Measurements from ENCODE around the gene ATAD3B. TPM values are rescaled to one million over a fixed set of nuclear protein-coding genes. Genes with fewer than 3 reads are reported as not detected.
"Not testable (repeated sequence)": the region's sequence is repeated elsewhere in the genome, so short reads cannot be mapped to it uniquely, and the experiment has no call there.

ATAD3B gene
- total RNA-seq, 6 donors from 2014 or later: 19.9 to 120 (median 26.9) TPM

GRCh38 chr1:1517973-1518620 is 46.5 kb downstream of the ATAD3B start:
- WGBS, 2 donors: 94 to 97% methylated on average over 12 to 22 of the region's 28 CpGs
- ATAC-seq (ENCODE audit: low FRiP score in 2 of 2) (no peak), DNase-seq (no peak)
- TF ChIP-seq POLR2A (IDR thresholded peaks at IDR 0.05) (no peak), POLR2AphosphoS5 (IDR thresholded peaks at IDR 0.05) (no peak), EP300 (IDR thresholded peaks at IDR 0.05) (no peak)
- TF ChIP-seq, protein P1, sequence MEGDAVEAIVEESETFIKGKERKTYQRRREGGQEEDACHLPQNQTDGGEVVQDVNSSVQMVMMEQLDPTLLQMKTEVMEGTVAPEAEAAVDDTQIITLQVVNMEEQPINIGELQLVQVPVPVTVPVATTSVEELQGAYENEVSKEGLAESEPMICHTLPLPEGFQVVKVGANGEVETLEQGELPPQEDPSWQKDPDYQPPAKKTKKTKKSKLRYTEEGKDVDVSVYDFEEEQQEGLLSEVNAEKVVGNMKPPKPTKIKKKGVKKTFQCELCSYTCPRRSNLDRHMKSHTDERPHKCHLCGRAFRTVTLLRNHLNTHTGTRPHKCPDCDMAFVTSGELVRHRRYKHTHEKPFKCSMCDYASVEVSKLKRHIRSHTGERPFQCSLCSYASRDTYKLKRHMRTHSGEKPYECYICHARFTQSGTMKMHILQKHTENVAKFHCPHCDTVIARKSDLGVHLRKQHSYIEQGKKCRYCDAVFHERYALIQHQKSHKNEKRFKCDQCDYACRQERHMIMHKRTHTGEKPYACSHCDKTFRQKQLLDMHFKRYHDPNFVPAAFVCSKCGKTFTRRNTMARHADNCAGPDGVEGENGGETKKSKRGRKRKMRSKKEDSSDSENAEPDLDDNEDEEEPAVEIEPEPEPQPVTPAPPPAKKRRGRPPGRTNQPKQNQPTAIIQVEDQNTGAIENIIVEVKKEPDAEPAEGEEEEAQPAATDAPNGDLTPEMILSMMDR (IDR thresholded peaks at IDR 0.05): no peak
- Histone ChIP-seq H3K27me3 (no peaks in the 10 kb centered on the region), H3K27ac (no peak overlapping the region), H3K9me3 (no peaks in the 10 kb centered on the region), H3K4me3 (no peak overlapping the region), H3K36me3 (peaks cover 0 to 43% (median 30%) of the 10 kb centered on the region in 4 donors), H3K4me1 (peaks cover 0 to 4% (median 2%) of the 10 kb centered on the region in 4 donors)

DNA sequence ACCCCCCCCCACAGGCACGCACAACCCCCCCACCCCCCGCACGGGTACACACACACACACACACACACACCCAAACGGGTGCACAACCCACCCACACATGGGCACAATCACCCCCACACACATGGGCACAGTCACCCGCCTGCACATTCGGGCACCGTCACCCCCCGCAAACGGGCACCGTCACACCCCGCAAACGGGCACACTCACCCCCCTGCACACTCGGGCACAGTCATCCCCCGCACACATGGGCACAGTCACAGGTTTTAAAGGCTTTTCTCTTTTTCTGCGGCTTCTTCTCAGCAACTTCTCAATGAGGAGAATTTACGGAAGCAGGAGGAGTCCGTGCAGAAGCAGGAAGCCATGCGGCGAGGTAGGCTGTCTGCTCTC is 47.0 kb downstream of the ATAD3B start:
- not testable (repeated sequence) for H3K4me3 ChIP-seq; H3K9me3 ChIP-seq; H3K27me3 ChIP-seq; ATAC-seq (ENCODE audit: low FRiP score in 2 of 2); H3K4me1 ChIP-seq; H3K27ac ChIP-seq; DNase-seq
- H3K36me3 ChIP-seq: peaks cover 0 to 48% (median 34%) of the 10 kb centered on the region in 4 donors
- WGBS, 2 donors: 95 to 97% methylated on average over 13 to 18 of the region's 19 CpGs

DNA sequence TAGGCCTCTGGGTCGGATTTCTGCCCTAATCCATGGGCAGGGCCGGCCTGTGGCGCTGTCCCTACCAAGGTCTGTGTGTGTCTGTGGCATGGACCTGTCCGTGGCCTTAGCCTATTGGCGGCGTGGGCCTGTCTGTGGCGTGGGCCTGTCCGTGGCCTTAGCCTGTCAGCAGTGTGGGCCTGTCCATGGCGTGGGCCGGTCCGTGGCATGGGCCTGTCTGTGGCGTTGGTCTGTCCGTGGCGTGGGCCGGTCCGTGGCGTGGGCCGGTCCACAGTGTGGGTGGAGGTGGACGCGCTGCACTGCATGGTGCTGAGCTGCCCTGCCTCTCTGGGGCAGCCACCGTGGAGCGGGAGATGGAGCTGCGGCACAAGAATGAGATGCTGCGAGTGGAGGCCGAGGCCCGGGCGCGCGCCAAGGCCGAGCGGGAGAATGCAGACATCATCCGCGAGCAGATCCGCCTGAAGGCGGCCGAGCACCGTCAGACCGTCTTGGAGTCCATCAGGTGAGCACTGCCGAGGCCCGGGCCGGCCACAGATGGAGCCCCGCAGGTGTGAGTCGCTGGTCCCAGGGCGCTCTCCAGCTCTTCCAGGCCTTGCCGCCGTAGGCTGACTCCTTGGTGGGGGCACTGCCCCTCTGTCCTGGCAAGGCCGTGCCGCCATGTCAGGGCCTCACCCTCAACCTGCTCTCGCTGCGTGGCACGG is 48.4 kb downstream of the ATAD3B start:
- H3K9me3 ChIP-seq, H3K4me1 ChIP-seq, H3K27ac ChIP-seq, H3K4me3 ChIP-seq, H3K27me3 ChIP-seq: not testable (repeated sequence)
- peaks cover 0 to 51% (median 37%) of the 10 kb centered on the region in 4 donors for H3K36me3 ChIP-seq
- DNase-seq: peak in 1 of 2 donors; percentile 87
- peak; percentile 17 to 38 for ATAC-seq (ENCODE audit: low FRiP score in 2 of 2)
- 95 to 98% methylated on average over 31 to 38 of the region's 51 CpGs for WGBS, 2 donors

DNA sequence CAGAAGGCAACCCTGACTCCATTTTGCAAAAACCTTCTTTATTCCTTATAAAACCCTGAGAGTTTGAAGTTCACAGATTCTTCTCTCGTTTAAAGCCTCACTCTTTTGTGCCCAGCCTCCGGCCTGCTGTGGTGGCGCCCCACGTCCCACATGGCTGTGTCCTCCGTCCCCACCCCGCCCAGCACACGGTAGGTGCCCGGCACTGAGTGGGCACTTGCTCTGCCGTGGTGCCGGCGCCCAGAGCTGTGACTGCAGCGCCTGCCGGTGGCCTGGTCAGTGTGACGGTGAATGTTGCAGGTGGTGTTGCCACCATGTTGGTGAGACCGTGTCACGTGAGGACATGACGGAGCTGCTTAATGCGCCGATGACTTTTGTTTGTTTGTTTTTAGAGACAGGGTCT is 49.8 kb downstream of the ATAD3B start:
- ATAC-seq (ENCODE audit: low FRiP score in 2 of 2) (no peak), DNase-seq (no peak)
- WGBS, 2 donors: 95% methylated on average over 19 of the region's 19 CpGs
- TF ChIP-seq, protein P1 (IDR thresholded peaks at IDR 0.05): no peak
- TF ChIP-seq POLR2AphosphoS5 (IDR thresholded peaks at IDR 0.05) (no peak), EP300 (IDR thresholded peaks at IDR 0.05) (no peak), POLR2A (IDR thresholded peaks at IDR 0.05) (no peak)
- Histone ChIP-seq H3K36me3 (peaks cover 0 to 62% (median 43%) of the 10 kb centered on the region in 4 donors), H3K27ac (no peak overlapping the region), H3K4me1 (no peaks in the 10 kb centered on the region), H3K4me3 (no peak overlapping the region), H3K9me3 (no peaks in the 10 kb centered on the region), H3K27me3 (no peaks in the 10 kb centered on the region)

GRCh38 chr1:1522536-1522935 is 51.0 kb downstream of the ATAD3B start:
- not testable (repeated sequence) for H3K4me1 ChIP-seq; H3K4me3 ChIP-seq; H3K27me3 ChIP-seq; H3K27ac ChIP-seq; ATAC-seq (ENCODE audit: low FRiP score in 2 of 2); H3K9me3 ChIP-seq
- peaks cover 0 to 70% (median 46%) of the 10 kb centered on the region in 4 donors for H3K36me3 ChIP-seq
- WGBS, 2 donors: 91 to 97% methylated on average over 20 to 29 of the region's 30 CpGs
- peak in 1 of 2 donors; percentile 75 for DNase-seq

DNA sequence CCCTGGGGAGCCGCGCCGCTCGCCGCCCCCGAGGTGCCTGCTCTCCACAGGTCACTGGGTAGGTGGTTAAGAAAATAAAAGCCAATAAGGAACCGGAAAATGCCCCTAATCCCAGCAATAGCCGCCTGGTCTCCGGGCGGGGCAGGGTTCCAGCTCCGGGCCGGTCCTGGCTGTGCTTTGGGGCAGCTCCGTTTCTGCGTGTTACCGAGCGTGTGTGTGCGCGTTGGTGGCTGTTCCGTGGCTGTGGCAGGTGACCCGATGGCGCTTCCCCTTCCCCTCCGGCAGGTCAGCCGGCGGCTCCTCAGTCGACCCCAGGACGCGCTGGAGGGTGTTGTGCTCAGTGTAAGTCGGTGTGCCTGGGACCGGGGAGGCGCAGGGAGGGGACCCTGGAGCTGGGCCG is 51.7 kb downstream of the ATAD3B start:
- H3K4me1 ChIP-seq; H3K27ac ChIP-seq; H3K4me3 ChIP-seq; H3K27me3 ChIP-seq; H3K9me3 ChIP-seq; ATAC-seq (ENCODE audit: low FRiP score in 2 of 2): not testable (repeated sequence)
- 95 to 96% methylated on average over 18 to 25 of the region's 31 CpGs for WGBS, 2 donors
- DNase-seq: peak in 1 of 2 donors; percentile 74
- H3K36me3 ChIP-seq: peaks cover 0 to 71% (median 45%) of the 10 kb centered on the region in 4 donors

- not testable (repeated sequence) for H3K27ac ChIP-seq; DNase-seq; H3K4me3 ChIP-seq; ATAC-seq (ENCODE audit: low FRiP score in 2 of 2); H3K4me1 ChIP-seq; H3K9me3 ChIP-seq; H3K27me3 ChIP-seq
- H3K36me3 ChIP-seq: peaks cover 0 to 71% (median 44%) of the 10 kb centered on the region in 4 donors
- 92 to 93% methylated on average over 10 to 16 of the region's 17 CpGs for WGBS, 2 donors
These were observed 52.1 kb downstream of the ATAD3B start for GRCh38 chr1:1523651-1524050.

GRCh38 chr1:1524750-1525383 is 53.3 kb downstream of the ATAD3B start:
- not testable (repeated sequence) for H3K4me3 ChIP-seq; H3K27me3 ChIP-seq; ATAC-seq (ENCODE audit: low FRiP score in 2 of 2); H3K9me3 ChIP-seq; H3K27ac ChIP-seq; H3K4me1 ChIP-seq
- 94 to 99% methylated on average over 20 to 24 of the region's 30 CpGs for WGBS, 2 donors
- DNase-seq: peak in 1 of 2 donors; percentile 77
- H3K36me3 ChIP-seq: peaks cover 0 to 80% (median 48%) of the 10 kb centered on the region in 4 donors

DNA sequence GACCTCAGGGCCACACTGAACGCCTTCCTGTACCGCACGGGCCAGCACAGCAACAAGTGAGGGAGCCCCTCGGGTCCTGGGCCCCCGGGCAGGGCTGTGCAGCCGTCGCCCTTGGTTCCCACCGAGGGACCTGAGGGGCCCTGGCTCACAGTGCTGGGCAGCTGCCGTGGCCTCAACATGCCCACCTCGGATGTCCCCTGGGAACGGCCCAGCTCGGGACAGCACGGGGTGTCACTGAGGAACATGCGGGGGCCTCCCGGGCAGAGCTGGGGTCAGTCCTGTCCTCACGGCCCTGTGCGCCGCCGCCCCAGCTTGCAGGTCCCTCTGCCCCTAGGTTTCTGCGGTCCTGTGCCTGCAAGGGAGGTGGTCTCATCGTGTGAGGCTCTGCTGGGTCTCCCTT is 54.9 kb downstream of the ATAD3B start:
- H3K36me3 ChIP-seq: peaks cover 0 to 65% (median 37%) of the 10 kb centered on the region in 4 donors
- not testable (repeated sequence) for H3K9me3 ChIP-seq, H3K4me1 ChIP-seq, H3K4me3 ChIP-seq, H3K27me3 ChIP-seq, H3K27ac ChIP-seq
- ATAC-seq (ENCODE audit: low FRiP score in 2 of 2): peak in 1 of 2 donors; percentile 18
- DNase-seq: peak in 1 of 2 donors; percentile 74
- WGBS, 2 donors: no CpG with 5 or more reads among the region's 21 CpGs
